KMS-11 (cell line): Measurements from ENCODE around the gene XIRP1.
A peak's percentile ranks its signal among the peaks of the same experiment; 100 is the strongest.

Experiments
- H2AFZ ChIP-seq: fragments of 200-600 bp; sonication (generic); 2 replicates; pipeline ENCODE4 v1.6.1; 2016; ENCODE audit warnings: antibody characterized with exemption, mixed run types, low read depth
- H3K27ac ChIP-seq: fragments of 200-600 bp; sonication (generic); 2 replicates; pipeline ENCODE4 v1.6.1; 2016; ENCODE audit warnings: mild to moderate bottlenecking, mixed run types
- H3K27me3 ChIP-seq: fragments of 200-600 bp; sonication (generic); 2 replicates; pipeline ENCODE4 v1.6.1; 2017; ENCODE audit warnings: mild to moderate bottlenecking, low read depth, mixed run types, moderate library complexity; ENCODE audit not compliant: insufficient read depth
- H3K36me3 ChIP-seq: fragments of 200-600 bp; sonication (generic); 2 replicates; pipeline ENCODE4 v1.6.1; 2017; ENCODE audit warnings: mild to moderate bottlenecking, mixed run types; ENCODE audit not compliant: insufficient read depth
- H3K4me1 ChIP-seq: fragments of 200-600 bp; sonication (generic); 2 replicates; pipeline ENCODE4 v1.6.1; 2016; ENCODE audit warnings: mild to moderate bottlenecking, low read depth, mixed run types; ENCODE audit not compliant: poor library complexity, severe bottlenecking
- H3K4me2 ChIP-seq: fragments of 200-600 bp; sonication (generic); 2 replicates; pipeline ENCODE4 v1.7.0; 2016; ENCODE audit warnings: mild to moderate bottlenecking, mixed run types
- H3K4me3 ChIP-seq: fragments of 200-600 bp; sonication (generic); IDR thresholded peaks from 2 replicates; pipeline ENCODE4 v1.6.1; 2017; ENCODE audit warnings: low read depth, low read length, mixed read lengths; ENCODE audit not compliant: insufficient read depth
- H3K79me2 ChIP-seq: fragments of 200-600 bp; sonication (generic); 2 replicates; pipeline ENCODE4 v1.6.1; 2016; ENCODE audit warnings: low read depth, mixed run types; ENCODE audit not compliant: insufficient read depth
- H3K9ac ChIP-seq: fragments of 200-600 bp; sonication (generic); 2 replicates; pipeline ENCODE4 v1.6.1; 2016; ENCODE audit warnings: mild to moderate bottlenecking, mixed run types
- H4K20me1 ChIP-seq: fragments of 200-600 bp; sonication (generic); 2 replicates; pipeline ENCODE4 v1.6.1; 2016; ENCODE audit warnings: mild to moderate bottlenecking, mixed run types; ENCODE audit not compliant: insufficient read depth
- TF ChIP-seq, protein P1 (sequence below): fragments of 200-600 bp; sonication (generic); conservative IDR thresholded peaks from 2 replicates; pipeline ENCODE4 v1.6.1; 2017; ENCODE audit warnings: low read depth, mild to moderate bottlenecking, antibody characterized with exemption, low read length, moderate library complexity, mixed read lengths

The XIRP1 gene

DNA sequence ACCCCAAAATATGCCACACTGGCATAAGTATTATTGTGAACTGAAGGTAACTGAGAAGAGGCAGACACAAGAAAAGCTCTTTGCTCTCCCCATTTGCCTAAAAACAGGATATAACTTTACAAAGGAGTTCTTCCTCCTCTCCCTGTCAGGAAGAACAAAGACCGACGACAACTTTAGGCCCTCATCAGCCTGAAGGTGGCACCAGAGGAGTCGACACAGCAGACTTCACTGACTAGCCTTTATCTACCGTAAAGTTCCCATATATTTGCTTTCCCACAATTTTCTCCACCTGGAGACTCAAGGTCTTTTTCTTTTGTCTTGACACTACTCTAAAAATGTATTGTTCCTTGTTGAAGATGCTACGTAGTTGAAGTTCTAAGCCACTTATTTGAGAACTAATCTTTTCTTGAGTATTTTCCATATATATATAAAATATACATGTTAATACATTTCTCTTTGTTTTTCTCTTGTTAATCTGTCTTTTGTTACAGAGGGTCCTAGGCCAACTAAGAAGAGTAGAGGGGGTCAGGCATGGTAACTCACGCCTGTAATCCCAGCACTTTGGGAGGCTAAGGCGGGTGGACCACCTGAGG is 16.2 kb upstream of the XIRP1 start:
- Histone ChIP-seq H2AFZ (peak overlapping the region; percentile 19; the same call in 1 of the 2 replicates), H3K79me2 (no peaks in the 10 kb centered on the region), H3K4me1 (peaks cover 49% of the 10 kb centered on the region), H3K4me2 (peak overlapping the region; percentile 20; the same call in 1 of the 2 replicates), H3K27ac (peak overlapping the region; percentile 55), H3K27me3 (no peaks in the 10 kb centered on the region), H3K4me3 (no peak overlapping the region), H4K20me1 (no peaks in the 10 kb centered on the region), H3K9ac (no peak overlapping the region), H3K36me3 (no peaks in the 10 kb centered on the region)
- TF ChIP-seq, protein P1, sequence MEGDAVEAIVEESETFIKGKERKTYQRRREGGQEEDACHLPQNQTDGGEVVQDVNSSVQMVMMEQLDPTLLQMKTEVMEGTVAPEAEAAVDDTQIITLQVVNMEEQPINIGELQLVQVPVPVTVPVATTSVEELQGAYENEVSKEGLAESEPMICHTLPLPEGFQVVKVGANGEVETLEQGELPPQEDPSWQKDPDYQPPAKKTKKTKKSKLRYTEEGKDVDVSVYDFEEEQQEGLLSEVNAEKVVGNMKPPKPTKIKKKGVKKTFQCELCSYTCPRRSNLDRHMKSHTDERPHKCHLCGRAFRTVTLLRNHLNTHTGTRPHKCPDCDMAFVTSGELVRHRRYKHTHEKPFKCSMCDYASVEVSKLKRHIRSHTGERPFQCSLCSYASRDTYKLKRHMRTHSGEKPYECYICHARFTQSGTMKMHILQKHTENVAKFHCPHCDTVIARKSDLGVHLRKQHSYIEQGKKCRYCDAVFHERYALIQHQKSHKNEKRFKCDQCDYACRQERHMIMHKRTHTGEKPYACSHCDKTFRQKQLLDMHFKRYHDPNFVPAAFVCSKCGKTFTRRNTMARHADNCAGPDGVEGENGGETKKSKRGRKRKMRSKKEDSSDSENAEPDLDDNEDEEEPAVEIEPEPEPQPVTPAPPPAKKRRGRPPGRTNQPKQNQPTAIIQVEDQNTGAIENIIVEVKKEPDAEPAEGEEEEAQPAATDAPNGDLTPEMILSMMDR: peak; percentile 57

DNA sequence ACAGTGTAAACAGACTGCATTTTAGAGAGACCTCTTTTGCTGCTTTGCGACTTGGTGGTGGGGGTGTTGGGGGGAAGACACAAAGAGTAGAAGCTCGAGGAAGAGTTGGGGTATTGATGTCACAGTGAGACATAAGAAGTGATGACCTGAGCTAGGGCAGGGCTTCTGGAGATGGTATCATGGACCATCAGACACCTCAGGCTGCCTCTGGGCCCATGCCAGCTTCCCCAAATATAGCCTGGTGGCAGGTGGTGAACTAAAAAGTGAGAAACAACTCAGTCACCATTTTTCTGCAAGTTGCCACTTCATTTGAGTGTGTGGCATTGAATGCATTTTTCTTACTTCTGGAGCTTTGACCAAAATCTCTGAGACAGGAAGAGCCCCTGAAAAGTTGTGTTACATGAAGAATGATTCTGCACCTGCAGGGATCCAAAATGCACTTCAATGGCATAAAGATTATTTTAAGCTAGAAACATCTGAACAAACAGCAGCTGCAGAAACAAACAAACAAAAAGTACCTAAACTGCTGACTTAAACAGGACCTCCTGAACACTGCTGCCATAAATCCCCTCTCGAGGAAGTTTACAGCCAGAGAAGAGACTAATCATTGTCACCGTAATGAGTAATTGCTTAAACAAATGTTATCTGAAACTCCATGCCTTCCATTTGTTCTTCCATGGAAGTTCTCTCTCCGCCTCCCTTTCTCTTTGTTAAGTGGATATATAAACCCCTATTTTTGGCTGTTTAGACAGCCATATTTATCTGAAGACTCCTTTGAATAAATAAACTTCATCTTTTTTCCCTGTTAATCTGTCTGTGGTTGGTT is 15.2 kb upstream of the XIRP1 start:
- no peak overlapping the region for H3K4me3 ChIP-seq
- no peaks in the 10 kb centered on the region for H3K79me2 ChIP-seq
- H3K4me2 ChIP-seq: peak overlapping the region; percentile 21; the same call in 1 of the 2 replicates
- TF ChIP-seq, protein P1: no peak
- no peak overlapping the region for H3K9ac ChIP-seq
- no peaks in the 10 kb centered on the region for H4K20me1 ChIP-seq
- peak overlapping the region; percentile 55 for H3K27ac ChIP-seq
- H3K27me3 ChIP-seq: no peaks in the 10 kb centered on the region
- H2AFZ ChIP-seq: peak overlapping the region; percentile 19; the same call in 1 of the 2 replicates
- H3K4me1 ChIP-seq: peaks cover 46% of the 10 kb centered on the region
- no peaks in the 10 kb centered on the region for H3K36me3 ChIP-seq

DNA sequence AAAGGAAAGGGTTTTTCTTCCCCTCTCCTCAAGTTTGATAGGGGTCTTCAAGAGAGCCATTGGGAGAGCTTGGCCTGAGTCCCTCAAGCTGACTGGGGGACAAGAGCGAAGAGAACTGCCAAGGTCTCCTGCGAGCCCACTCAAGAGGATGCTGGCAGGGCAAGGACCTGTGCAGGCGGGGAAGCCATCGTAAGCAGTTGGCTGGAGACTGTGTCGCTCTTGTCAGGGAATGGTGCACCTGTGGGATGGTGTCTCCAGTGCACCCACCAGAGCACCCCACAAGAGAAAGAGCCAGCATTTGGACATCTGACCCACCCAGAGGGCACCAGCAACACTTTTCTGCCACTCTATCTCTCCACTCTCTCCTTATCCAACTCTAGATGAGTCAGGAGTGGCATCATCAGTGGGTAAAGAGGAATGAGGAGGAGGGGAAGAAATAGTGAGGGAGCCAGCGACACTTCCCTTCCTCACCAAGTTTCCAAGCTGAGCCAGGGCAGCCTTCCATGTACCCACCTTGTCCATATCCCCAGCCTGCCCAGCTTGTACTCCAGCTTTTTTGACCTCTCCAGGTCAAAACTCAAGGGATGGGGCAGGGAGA is 13.6 kb upstream of the XIRP1 start:
- Histone ChIP-seq H3K79me2 (no peaks in the 10 kb centered on the region), H3K9ac (no peak overlapping the region), H2AFZ (no peak overlapping the region), H3K27me3 (no peaks in the 10 kb centered on the region), H3K4me2 (no peak overlapping the region), H3K36me3 (no peaks in the 10 kb centered on the region), H3K27ac (no peak overlapping the region), H3K4me3 (no peak overlapping the region), H4K20me1 (no peaks in the 10 kb centered on the region), H3K4me1 (peaks cover 46% of the 10 kb centered on the region)
- TF ChIP-seq, protein P1: no peak

DNA sequence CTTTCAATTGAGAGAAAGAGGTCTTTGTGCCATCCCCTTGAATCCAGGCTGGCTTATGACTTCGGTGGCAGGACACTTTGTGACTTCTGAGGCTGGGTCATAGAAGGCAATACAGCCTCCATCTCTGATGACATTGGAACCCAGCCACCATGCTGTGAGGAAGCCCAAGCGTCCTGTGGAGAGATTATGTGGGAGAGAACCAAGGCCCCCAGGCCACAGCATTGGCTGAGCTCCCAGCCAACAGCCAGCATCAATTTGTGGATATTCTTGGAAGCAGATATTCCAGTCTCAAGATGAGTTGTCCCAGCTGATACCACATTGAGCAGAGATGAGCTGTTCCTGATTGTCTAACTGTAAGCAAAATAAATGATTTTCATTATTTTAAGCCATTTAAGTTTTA is 12.7 kb upstream of the XIRP1 start:
- peaks cover 40% of the 10 kb centered on the region for H3K4me1 ChIP-seq

More for the DNA sequence above, 12.7 kb upstream of the XIRP1 start:
- no peaks in the 10 kb centered on the region for H3K27me3 ChIP-seq
- H3K79me2 ChIP-seq: no peaks in the 10 kb centered on the region
- H3K4me3 ChIP-seq: no peak overlapping the region
- TF ChIP-seq, protein P1: no peak
- H2AFZ ChIP-seq: no peak overlapping the region
- no peaks in the 10 kb centered on the region for H3K36me3 ChIP-seq
- H3K27ac ChIP-seq: no peak overlapping the region
- H4K20me1 ChIP-seq: no peaks in the 10 kb centered on the region
- H3K4me2 ChIP-seq: no peak overlapping the region
- no peak overlapping the region for H3K9ac ChIP-seq
